Upper lobe of left lung (tissue), 4 donors: ENCODE measurements around the gene CCDC57.

Experiments
- POLR2A ChIP-seq, 4 donors: fragments of 450-650 bp; IDR thresholded peaks; one replicate each; pipeline ENCODE4 v1.5.1; 2016 to 2017; ENCODE audit warnings: antibody characterized with exemption in 4 of 4, mild to moderate bottlenecking in 2 of 4
- POLR2AphosphoS5 ChIP-seq, 2 donors: sonication (generic); formaldehyde crosslinking; IDR thresholded peaks; one replicate each; pipeline ENCODE4 v1.5.1; 2017; ENCODE audit warnings: antibody characterized with exemption in 2 of 2
- TF ChIP-seq, protein P1 (sequence below), 6 experiments: fragments of 450-650 bp in 4 of 6; fragments of 200-600 bp in 2 of 6; sonication (generic) in 2 of 6; IDR thresholded peaks; one replicate each; pipeline ENCODE4 v1.5.1; 2016 to 2019; ENCODE audit warnings: antibody characterized with exemption in 6 of 6

DNA sequence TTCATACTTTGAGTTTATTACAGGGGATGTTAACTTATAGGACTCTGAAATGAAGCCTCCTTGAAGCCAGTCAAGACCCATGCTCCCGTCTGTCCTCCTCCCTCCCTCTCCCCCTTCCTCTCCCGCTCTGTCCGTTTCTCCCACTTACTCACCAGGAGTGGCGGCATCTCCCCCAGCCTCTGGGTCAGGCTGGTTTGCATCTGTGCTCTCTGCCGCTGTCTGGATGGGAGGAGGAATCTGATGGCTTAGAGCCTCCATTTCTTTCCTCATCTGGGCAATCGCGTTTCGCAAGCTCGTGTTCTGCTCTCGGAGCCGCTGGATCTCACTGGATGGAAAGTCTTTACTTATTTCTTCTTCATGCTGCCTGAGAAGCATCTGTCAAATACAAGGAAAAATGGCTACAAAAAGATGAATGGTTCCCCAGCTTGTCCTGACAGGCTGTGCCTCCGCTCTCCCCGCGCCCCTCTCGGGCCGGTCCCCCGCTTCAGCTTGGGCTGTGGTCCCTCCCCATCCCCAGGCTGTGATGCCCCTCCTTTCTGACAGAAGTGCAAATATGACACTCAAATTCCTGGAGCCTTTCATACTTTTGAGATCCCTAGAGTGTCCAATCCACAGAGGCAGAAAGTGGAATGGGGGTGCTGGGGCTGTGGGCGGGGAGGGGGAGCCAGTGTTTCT is 40.0 kb downstream of the CCDC57 start:
- TF ChIP-seq, protein P1, sequence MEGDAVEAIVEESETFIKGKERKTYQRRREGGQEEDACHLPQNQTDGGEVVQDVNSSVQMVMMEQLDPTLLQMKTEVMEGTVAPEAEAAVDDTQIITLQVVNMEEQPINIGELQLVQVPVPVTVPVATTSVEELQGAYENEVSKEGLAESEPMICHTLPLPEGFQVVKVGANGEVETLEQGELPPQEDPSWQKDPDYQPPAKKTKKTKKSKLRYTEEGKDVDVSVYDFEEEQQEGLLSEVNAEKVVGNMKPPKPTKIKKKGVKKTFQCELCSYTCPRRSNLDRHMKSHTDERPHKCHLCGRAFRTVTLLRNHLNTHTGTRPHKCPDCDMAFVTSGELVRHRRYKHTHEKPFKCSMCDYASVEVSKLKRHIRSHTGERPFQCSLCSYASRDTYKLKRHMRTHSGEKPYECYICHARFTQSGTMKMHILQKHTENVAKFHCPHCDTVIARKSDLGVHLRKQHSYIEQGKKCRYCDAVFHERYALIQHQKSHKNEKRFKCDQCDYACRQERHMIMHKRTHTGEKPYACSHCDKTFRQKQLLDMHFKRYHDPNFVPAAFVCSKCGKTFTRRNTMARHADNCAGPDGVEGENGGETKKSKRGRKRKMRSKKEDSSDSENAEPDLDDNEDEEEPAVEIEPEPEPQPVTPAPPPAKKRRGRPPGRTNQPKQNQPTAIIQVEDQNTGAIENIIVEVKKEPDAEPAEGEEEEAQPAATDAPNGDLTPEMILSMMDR (IDR thresholded peaks at IDR 0.05), result no peak
- TF ChIP-seq POLR2A (IDR thresholded peaks at IDR 0.05) (no peak), POLR2AphosphoS5 (IDR thresholded peaks at IDR 0.05) (no peak)
